GM21367 (cell line): Measurements from ENCODE around the gene LYRM4.

ENCODE experiments used
- ATAC-seq: cut with Tn5 transposase; IDR thresholded peaks from one replicate; pipeline ENCODE4 v1.9.1; 2021; ENCODE audit not compliant: unreplicated experiment

The LYRM4 gene

GRCh38 chr6:5178806-5179205, 81.9 kb downstream of the LYRM4 start:
- ATAC-seq, result no peak

- no peak for ATAC-seq
Measured at GRCh38 chr6:5175635-5176034, 85.1 kb downstream of the LYRM4 start.

- ATAC-seq, result no peak
Measured at GRCh38 chr6:5174756-5175549, 85.8 kb downstream of the LYRM4 start.

DNA sequence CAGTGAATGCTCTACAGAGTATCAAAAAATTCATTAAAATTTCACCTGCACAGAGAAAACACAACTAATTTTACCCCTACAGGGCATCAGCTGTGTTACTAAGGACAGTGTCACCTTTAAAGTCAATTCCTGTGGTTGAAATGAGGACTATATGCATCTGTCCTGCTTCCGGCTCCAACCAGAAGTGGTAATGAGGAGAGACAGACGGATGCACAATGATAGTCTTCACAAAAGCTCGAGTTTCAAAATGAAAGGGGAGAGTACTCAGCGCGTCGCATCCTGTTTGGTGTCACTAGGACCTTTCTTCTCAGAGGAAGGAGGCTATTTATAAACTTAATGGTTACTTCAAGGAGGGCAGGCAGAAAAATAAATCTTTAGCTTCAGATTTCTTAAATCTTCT, 86.5 kb downstream of the LYRM4 start:
- ATAC-seq, result peak; percentile 87

DNA sequence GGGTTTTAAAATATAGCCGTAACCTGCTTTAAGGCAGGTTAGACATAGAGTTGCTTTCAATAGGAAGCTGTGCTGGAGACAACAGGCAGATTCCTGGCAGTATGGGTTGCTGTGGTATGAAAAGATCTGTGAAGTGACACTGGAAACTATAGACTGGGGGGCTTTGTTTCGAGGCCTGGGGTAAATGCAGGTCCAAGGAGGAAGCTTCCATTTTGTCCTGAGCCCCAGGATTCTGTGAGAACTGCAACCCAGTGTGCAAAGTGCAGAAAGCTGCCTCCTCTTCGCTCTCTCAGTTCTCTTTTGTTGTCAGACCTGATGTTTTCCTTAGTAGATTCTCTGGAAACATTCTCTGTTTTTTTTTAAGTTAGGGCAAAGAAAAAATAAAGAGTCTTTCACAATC, 86.9 kb downstream of the LYRM4 start:
- ATAC-seq, result peak; percentile 5

GRCh38 chr6:5172897-5173474, 87.8 kb downstream of the LYRM4 start:
- ATAC-seq, result no peak

- no peak for ATAC-seq
Measured at GRCh38 chr6:5172041-5172653, 88.6 kb downstream of the LYRM4 start.

- no peak for ATAC-seq
Measured at GRCh38 chr6:5167501-5167900, 93.2 kb downstream of the LYRM4 start.

DNA sequence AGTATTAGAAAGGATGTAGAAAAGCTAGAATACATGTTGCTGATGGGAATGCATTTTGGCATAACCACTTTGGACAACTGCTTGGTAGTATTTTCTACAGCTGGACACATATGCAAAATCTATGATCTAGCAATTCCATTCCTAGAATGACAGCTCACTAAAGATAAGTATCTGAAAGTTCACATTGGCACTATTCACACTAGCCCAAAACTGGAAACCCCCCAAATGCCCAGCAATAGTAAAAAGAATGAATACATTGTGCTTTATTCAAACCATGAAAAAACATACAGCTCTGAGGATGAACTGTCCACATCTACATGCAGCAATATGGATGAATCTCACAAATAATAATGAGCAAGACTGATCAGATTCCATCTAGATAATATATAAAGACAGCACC, 96.7 kb downstream of the LYRM4 start:
- ATAC-seq, result no peak

- no peak for ATAC-seq
Measured at GRCh38 chr6:5163247-5163646, 97.5 kb downstream of the LYRM4 start.

- no peak for ATAC-seq
Measured at GRCh38 chr6:5162355-5162754, 98.4 kb downstream of the LYRM4 start.

- ATAC-seq, result no peak
Measured at GRCh38 chr6:5160206-5160605, 100.5 kb downstream of the LYRM4 start.

DNA sequence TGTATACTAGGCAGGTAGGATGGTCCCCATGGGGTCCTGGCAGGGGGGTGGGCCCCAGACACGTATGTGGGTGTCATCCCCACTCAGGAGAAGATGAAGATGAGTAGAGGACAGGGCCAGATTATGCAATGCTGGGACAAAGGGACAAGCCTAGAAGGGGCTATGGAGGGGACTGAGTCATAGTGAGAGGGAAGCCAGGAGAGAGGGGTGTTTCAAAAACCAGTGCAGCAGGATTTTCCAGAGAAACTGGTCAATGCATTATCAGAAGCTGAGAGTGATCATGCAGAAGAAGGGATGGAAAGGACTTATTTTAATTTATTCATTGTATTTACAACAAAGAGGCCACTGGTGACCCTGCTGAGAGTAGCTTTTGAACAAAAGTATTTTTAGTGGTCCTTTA, 101.6 kb downstream of the LYRM4 start:
- ATAC-seq, result no peak

- ATAC-seq, result no peak
Measured at GRCh38 chr6:5158180-5158579, 102.6 kb downstream of the LYRM4 start.

DNA sequence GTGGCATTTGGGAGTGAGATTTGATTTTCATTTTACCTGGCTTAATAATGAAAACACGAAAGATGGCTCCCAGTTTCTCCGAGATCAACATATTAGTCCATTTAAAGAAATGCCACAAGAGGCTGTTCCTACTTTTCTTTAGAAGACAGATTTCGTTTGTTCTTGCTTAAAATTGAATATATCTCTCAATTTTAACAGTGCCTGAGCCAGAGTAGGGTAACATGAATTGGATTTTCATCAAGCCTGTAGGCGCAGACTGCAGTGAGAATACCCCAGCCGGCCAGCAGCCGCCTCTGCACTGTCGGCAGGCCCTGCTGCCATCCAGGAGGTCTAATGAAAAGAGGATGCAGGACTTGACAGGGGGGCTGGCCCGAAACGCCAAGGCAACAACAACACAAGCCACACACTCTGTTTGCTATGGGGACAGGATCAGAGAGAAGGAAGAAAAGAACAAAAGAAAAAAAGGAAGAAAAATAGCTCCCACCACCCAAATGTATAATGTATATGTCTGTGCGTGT, 103.1 kb downstream of the LYRM4 start:
- ATAC-seq, result no peak

DNA sequence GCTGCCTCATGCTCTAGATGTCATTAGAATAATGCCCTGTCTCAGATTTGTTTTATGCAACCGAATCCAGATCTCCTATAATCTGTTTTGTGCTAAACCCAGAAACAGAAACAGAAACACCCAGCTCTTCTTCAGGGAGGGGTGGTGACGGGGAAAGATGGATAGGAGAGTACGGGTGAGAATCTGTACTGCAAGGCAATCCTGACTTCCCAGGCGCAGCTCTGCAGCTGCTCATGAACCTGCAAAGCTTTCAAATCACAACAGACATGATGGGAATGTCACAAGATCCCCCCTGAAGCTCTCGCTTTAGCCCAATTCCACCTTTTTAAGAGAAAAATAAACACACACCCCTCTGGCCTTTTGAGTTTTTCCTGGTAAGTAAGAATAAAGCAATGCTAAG, 104.1 kb downstream of the LYRM4 start:
- no peak for ATAC-seq

GRCh38 chr6:5155906-5156305, 104.8 kb downstream of the LYRM4 start:
- no peak for ATAC-seq

- no peak for ATAC-seq
Measured at GRCh38 chr6:5153186-5153585, 107.6 kb downstream of the LYRM4 start.

DNA sequence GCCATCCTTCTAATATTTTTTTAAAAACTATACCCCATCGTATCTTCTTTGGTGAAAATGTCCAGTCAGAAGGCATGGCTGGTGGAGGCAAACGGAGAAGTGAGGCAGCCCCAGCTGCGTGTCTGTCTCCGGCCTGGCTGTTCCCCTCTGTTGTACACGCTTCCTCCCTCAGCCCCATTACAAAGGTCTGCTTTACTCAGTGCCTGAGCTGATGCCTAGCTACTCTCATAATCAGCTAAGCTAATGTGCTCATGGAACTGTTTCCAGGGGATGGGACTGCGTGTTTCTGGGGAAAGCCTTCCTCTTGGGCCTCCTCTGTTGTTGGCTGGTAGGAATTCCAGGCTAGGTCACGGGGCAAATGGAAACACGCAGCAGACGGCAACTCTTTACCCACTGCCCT, 108.3 kb downstream of the LYRM4 start:
- no peak for ATAC-seq

DNA sequence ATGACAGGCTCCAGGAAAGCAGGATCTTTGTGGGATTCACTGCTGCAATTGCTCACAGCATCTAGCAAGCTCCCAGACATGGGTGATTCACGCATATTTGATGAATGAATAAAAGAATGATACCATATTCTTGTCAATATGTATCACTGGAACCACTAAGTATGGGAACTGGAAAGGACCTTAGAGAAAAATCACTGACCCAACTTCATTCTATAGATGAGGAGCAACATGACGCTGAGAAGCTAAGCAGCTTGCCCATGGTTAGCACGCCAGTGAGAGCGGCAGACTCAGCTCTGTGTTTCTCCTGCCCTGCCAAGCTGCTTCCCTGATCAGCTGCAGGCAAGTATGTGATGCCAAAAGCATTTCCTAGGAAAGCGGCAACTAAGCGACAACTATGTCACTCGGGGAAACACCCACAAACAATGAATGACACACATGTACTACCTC, 108.8 kb downstream of the LYRM4 start:
- ATAC-seq, result no peak

GRCh38 chr6:5151360-5151954, 109.3 kb downstream of the LYRM4 start:
- no peak for ATAC-seq
